Measurements from ENCODE around the gene HSPBP1. TPM values are rescaled to one million over a fixed set of nuclear protein-coding genes. Genes with fewer than 3 reads are reported as not detected.

HSPBP1 gene
- total and polyA plus RNA-seq, 12 donors = 18.8 to 49.8 (median 33.2) TPM

DNA sequence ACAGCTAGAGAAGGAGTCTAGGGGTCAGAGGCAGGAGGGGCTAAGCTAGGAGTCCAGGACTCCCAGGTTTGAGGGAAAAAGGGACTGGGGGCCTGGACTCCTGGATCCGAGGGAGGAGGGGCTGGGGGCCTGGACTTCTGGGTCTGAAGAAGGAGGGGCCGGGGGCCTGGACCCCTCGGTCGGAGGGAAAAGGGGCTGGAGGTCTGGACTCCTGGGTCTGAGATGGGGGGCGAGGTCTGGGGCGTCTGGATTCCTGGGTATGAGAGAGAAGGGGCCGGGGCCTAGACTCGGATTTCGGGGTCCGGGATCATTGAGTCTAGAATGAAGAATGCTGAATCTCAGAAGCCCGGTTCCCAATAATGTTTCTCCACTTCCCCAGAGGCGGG, 22.4 kb upstream of the HSPBP1 start:
- peaks cover 3 to 9% of the 10 kb centered on the region in 2 donors for H3K4me1 ChIP-seq (replicated peaks in 1 of 2)
- 68 to 76% (median 73%) methylated on average over 11 to 12 of the region's 12 CpGs for WGBS, 4 donors
- no peak overlapping the region for H3K27ac ChIP-seq
- TF ChIP-seq POLR2A (IDR thresholded peaks at IDR 0.05) = no peak
- TF ChIP-seq, protein P1, sequence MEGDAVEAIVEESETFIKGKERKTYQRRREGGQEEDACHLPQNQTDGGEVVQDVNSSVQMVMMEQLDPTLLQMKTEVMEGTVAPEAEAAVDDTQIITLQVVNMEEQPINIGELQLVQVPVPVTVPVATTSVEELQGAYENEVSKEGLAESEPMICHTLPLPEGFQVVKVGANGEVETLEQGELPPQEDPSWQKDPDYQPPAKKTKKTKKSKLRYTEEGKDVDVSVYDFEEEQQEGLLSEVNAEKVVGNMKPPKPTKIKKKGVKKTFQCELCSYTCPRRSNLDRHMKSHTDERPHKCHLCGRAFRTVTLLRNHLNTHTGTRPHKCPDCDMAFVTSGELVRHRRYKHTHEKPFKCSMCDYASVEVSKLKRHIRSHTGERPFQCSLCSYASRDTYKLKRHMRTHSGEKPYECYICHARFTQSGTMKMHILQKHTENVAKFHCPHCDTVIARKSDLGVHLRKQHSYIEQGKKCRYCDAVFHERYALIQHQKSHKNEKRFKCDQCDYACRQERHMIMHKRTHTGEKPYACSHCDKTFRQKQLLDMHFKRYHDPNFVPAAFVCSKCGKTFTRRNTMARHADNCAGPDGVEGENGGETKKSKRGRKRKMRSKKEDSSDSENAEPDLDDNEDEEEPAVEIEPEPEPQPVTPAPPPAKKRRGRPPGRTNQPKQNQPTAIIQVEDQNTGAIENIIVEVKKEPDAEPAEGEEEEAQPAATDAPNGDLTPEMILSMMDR (IDR thresholded peaks at IDR 0.05) = no peak
- no peaks in the 10 kb centered on the region for H3K9me3 ChIP-seq (replicated peaks in 1 of 3)
- H3K27me3 ChIP-seq = no peaks in the 10 kb centered on the region
- peaks cover 0 to 12% of the 10 kb centered on the region in 2 donors for H3K36me3 ChIP-seq (replicated peaks in 1 of 2)
- H3K4me3 ChIP-seq = peak overlapping the region in 1 of 4 donors; percentile 56
- intact Hi-C loops (cut with DNase I) = loop anchor here in 1 of 2 donors (5.0 kb wide), 1 partner anchor 80 kb away; the partner anchor contains the start of gene TMEM238
- no peak for DNase-seq

DNA sequence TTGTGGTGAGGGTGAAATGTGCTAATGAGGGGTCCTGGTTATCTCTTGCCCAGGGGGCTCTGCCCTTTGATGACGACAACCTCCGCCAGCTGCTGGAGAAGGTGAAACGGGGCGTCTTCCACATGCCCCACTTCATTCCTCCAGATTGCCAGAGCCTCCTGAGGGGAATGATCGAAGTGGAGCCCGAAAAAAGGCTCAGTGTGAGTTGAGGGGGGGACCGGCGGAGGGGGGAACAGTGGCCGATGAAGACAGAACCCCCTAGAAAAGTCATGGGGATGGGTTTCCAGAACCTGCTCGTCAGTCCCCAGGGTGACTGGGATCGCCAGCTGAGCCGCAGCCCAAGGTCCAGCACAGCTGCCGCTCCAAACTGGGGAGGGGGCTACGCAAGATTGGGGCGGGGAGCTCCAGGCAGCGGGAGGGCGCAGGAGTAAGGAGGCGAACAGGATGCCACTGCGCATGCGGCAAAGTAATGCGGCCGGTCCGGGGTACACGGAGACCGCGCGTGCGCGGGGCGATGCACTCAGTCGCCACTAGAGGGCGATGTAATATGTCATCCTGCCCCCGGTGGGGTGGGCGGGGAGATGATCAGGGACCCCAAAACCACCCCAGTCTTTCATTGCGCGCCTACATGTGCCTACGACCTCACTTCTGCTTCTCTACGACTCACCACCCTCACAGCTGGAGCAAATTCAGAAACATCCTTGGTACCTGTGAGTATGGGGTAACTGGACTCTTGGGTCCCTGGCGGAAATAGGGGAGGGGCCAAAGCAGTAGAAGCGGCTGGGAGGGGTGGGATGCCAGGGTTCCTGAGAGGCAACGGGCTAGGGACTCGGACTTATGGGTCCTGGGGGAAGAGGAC, 21.8 kb upstream of the HSPBP1 start:
- Histone ChIP-seq H3K4me3 (peak overlapping the region in 1 of 4 donors; percentile 56), H3K4me1 (replicated peaks in 1 of 2) (peaks cover 3 to 9% of the 10 kb centered on the region in 2 donors), H3K36me3 (replicated peaks in 1 of 2) (peaks cover 0 to 12% of the 10 kb centered on the region in 2 donors), H3K27me3 (no peaks in the 10 kb centered on the region), H3K27ac (peak overlapping the region in 3 of 5 donors; percentile 6 to 30 (median 8)), H3K9me3 (replicated peaks in 1 of 3) (no peaks in the 10 kb centered on the region)
- TF ChIP-seq POLR2A (IDR thresholded peaks at IDR 0.05) = no peak
- TF ChIP-seq, protein P1 (IDR thresholded peaks at IDR 0.05) = peak; percentile 90 to 98 (median 94)
- WGBS, 4 donors = 12 to 22% (median 13%) methylated on average over 20 to 42 of the region's 42 CpGs
- peak; percentile 80 to 92 (median 89) for DNase-seq
- intact Hi-C loops (cut with DNase I) = loop anchor here in 1 of 2 donors (5.0 kb wide), 1 partner anchor 81 kb away; the partner anchor contains the start of gene TMEM238

DNA sequence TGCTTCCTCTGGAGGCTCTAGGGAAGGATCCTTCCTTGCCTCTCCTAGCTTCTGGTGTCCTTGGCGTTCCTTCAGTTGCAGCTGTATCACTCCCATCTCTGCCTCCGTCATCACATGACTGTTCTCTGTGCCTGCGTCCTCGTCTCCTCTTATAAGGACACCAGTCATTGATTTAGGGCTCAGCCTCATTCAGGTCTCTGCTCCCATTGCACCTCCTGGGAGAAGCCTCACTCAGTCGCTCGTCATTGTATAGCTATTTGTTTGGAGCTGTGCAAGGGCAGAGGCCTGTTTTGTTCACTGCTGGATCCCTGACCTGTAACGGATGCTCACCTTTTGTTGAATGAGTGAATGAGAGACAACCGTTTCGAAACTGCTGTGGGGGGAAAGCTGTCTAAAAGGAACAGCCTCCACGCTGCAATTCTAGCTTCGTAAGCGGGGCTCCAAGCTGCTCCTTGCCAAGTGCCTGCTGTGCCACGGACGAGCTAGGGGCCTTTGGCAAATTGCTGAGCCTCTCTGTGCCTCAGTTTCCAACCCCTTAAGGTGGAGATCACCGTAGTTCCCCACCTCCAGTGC, 21.1 kb upstream of the HSPBP1 start:
- DNase-seq = peak in 6 of 7 donors; percentile 58 to 80 (median 70)
- Histone ChIP-seq H3K9me3 (replicated peaks in 1 of 3) (no peaks in the 10 kb centered on the region), H3K27ac (peak overlapping the region in 2 of 5 donors; percentile 6 to 30), H3K27me3 (no peaks in the 10 kb centered on the region), H3K4me1 (replicated peaks in 1 of 2) (peaks cover 3 to 9% of the 10 kb centered on the region in 2 donors), H3K4me3 (no peak overlapping the region), H3K36me3 (replicated peaks in 1 of 2) (peaks cover 0 to 12% of the 10 kb centered on the region in 2 donors)
- intact Hi-C loops (cut with DNase I) = loop anchor here in 1 of 2 donors (5.0 kb wide), 1 partner anchor 81 kb away; the partner anchor contains the start of gene TMEM238
- TF ChIP-seq, protein P1 (IDR thresholded peaks at IDR 0.05) = no peak
- peak in 1 of 2 donors; percentile 38 for TF ChIP-seq POLR2A (IDR thresholded peaks at IDR 0.05)
- WGBS, 4 donors = 50 to 55% (median 52%) methylated on average over 15 of the region's 15 CpGs

DNA sequence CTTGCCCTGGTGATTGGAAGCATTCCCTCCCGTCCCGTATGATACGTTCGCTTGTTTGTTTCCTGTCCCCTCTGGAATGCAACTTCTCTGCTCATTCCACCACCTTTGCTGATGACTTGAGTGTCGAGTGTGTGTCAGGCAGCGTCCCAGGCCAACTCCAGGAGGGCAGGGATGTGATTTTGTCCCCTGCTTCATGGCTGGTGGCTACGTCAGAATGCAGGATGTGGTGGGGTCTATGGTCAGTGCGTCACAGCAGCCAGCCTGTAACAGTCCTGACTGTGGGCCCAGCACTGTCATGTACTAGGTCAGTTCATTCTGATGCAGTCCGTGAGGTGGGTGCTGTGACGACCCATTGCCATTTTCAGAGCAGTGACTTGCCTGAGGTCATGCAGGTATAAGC, 20.1 kb upstream of the HSPBP1 start:
- no peak for DNase-seq
- peaks cover 0 to 9% of the 10 kb centered on the region in 2 donors for H3K4me1 ChIP-seq (replicated peaks in 1 of 2)
- H3K36me3 ChIP-seq (replicated peaks in 1 of 2) = peaks cover 0 to 12% of the 10 kb centered on the region in 2 donors
- TF ChIP-seq POLR2A (IDR thresholded peaks at IDR 0.05) = no peak
- TF ChIP-seq, protein P1 (IDR thresholded peaks at IDR 0.05) = no peak
- intact Hi-C loops (cut with DNase I) = loop anchor here (5.0 to 10.0 kb wide), 2 partner anchors 82 to 115 kb away; partner anchors contain the start of gene TMEM238 (in 1 of the 2)
- no peak overlapping the region for H3K4me3 ChIP-seq
- 90 to 93% (median 91%) methylated on average over 6 to 10 of the region's 10 CpGs for WGBS, 4 donors
- no peaks in the 10 kb centered on the region for H3K27me3 ChIP-seq
- no peak overlapping the region for H3K27ac ChIP-seq
- H3K9me3 ChIP-seq (replicated peaks in 1 of 3) = no peaks in the 10 kb centered on the region

All from adrenal gland (tissue), 12 donors.